ENCODE results near the gene VPS26C. TPM values are rescaled to one million over a fixed set of nuclear protein-coding genes. Genes with fewer than 3 reads are reported as not detected.
A peak's percentile ranks its signal among the peaks of the same experiment; 100 is the strongest.

Gene VPS26C
- polyA plus RNA-seq, 3 donors from 2014 or later, result 67.7 to 95.1 (median 90.8) TPM

DNA sequence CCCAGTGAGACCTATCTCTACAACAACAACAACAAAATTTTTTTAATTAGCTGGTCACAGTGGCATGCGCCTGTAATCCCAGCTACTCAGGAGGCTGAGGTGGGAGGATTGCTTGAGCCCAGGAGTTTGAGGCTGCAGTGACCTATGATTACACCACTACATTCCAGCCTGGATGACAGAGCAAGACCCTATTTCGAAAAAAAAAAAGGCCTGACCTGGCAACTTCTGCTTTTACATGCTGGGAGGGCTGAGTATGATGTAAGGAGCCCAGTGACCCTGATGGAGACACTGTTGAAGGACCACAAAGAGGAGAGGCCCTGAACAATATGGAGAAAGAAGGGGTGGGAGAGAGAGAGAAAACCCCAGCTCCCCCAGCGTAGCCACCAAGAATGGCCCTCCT, 9.2 kb upstream of the VPS26C start:
- peaks cover 0 to 7% of the 10 kb centered on the region in 2 donors for H3K4me1 Mint-ChIP-seq
- no peak for DNase-seq
- peaks cover 0 to 7% (median 1%) of the 10 kb centered on the region in 3 donors for H3K27me3 Mint-ChIP-seq (ENCODE audit: low read depth in 3 of 3)
- peaks cover 0 to 1% (median 0%) of the 10 kb centered on the region in 6 donors for H3K9me3 Mint-ChIP-seq
- no peak overlapping the region for H3K4me3 Mint-ChIP-seq
- no peak overlapping the region for H3K27ac Mint-ChIP-seq
- H3K36me3 Mint-ChIP-seq, result peaks cover 0 to 3% (median 0%) of the 10 kb centered on the region in 3 donors

- Mint-ChIP-seq H3K4me3 (no peak overlapping the region), H3K27ac (peak overlapping the region in 1 of 6 donors; percentile 36)
Measured at GRCh38 chr21:37273911-37274690, 7.0 kb upstream of the VPS26C start.

DNA sequence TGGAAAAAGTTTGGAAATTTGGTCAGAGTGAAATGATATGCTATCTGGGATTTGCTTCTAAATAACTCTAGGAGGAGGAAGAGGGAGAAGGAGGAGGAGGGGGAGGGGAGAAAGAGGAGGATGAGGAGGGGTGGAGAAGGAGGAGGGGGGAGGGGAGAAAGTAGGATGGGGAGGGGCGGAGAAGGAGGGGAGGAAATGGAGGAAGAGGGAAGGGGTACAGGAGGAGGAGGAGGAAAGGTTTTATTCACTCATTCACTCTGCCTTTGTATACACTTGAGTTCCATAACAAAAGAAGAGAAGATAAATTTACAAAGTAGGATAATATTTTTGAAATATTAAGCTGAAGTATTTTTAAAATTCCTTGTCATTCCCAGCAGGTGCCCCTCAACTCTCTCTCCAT, 6.3 kb upstream of the VPS26C start:
- H3K36me3 Mint-ChIP-seq, result peaks cover 0 to 3% (median 0%) of the 10 kb centered on the region in 3 donors
- no peak overlapping the region for H3K4me3 Mint-ChIP-seq
- no peak overlapping the region for H3K27ac Mint-ChIP-seq
- H3K9me3 Mint-ChIP-seq, result no peaks in the 10 kb centered on the region
- peaks cover 0 to 5% (median 5%) of the 10 kb centered on the region in 3 donors for H3K27me3 Mint-ChIP-seq (ENCODE audit: low read depth in 3 of 3)
- no peak for DNase-seq
- H3K4me1 Mint-ChIP-seq, result peaks cover 12 to 15% of the 10 kb centered on the region in 2 donors

More at GRCh38 chr21:37273911-37274690, 7.0 kb upstream of the VPS26C start:
- Mint-ChIP-seq H3K27me3 (ENCODE audit: low read depth in 3 of 3) (peaks cover 0 to 7% (median 4%) of the 10 kb centered on the region in 3 donors), H3K36me3 (peaks cover 0 to 3% (median 0%) of the 10 kb centered on the region in 3 donors), H3K9me3 (peaks cover 0 to 1% (median 0%) of the 10 kb centered on the region in 6 donors), H3K4me1 (peaks cover 9 to 11% of the 10 kb centered on the region in 2 donors)
- no peak for DNase-seq

DNA sequence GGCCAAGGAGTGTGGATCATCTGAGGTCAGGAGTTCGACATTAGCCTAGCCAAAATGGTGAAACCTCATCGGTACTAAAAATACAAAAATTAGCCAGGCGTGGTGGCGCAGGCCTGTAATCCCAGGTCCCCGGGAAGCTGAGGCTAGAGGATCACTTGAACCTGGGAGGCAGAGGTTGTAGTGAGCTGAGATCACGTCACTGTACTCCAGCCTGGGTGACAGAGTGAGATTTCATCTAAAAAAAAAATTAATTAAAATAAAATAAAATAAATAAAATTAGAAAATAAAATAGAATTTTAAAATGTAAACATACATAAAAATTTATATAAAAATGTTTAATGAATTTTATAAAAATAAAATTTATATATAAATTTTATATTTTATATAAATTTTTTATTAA, 5.8 kb upstream of the VPS26C start:
- H3K4me3 Mint-ChIP-seq, result no peak overlapping the region
- no peak for DNase-seq

DNA sequence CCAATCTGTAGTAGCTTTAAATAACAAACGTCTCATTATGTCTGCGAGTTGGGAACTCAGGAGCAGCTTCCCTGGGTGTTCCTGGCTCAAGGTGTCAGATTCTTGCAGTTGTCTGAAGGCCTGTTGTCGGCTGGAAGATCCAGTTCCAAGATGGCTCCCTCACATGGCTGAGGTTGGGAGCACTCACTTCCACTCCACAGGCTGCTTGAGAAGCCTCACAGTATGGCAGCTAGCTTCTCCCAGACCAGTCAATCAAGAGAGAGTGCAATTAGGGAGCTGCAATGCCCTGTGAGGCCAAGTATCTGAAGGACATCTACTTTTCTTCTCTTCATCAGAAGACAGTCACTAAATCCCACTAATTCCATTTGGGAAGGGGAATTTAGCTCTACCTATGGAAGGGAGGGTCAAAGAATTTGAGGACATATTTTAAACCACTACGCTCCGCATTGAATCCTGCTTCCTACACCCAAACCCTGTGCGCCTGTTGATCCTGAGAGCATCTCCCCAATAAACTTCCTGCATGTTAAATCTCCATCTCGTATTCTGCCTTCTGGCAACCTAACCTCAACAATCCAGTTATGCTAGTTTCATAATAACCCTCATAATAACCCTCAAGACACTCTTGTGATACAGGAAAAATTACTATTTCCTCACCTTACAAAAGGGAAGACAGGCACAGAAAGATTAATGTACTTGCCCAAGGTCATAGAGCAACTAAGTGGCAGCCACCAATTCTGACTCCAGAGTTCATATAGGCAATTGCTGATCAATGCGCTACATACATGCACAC, 3.6 kb upstream of the VPS26C start:
- no peak overlapping the region for H3K4me3 Mint-ChIP-seq
- DNase-seq, result no peak
- no peaks in the 10 kb centered on the region for H3K9me3 Mint-ChIP-seq
- peaks cover 0 to 3% (median 0%) of the 10 kb centered on the region in 3 donors for H3K36me3 Mint-ChIP-seq
- H3K4me1 Mint-ChIP-seq, result peaks cover 21 to 34% of the 10 kb centered on the region in 2 donors
- no peak overlapping the region for H3K27ac Mint-ChIP-seq
- H3K27me3 Mint-ChIP-seq (ENCODE audit: low read depth in 3 of 3), result peaks cover 6 to 15% (median 9%) of the 10 kb centered on the region in 3 donors

More for the DNA sequence above, 5.8 kb upstream of the VPS26C start:
- peaks cover 0 to 7% (median 5%) of the 10 kb centered on the region in 3 donors for H3K27me3 Mint-ChIP-seq (ENCODE audit: low read depth in 3 of 3)
- H3K27ac Mint-ChIP-seq, result no peak overlapping the region
- peaks cover 12 to 21% of the 10 kb centered on the region in 2 donors for H3K4me1 Mint-ChIP-seq
- H3K9me3 Mint-ChIP-seq, result no peaks in the 10 kb centered on the region
- peaks cover 0 to 3% (median 0%) of the 10 kb centered on the region in 3 donors for H3K36me3 Mint-ChIP-seq

GRCh38 chr21:37269481-37269880, 2.3 kb upstream of the VPS26C start:
- H3K9me3 Mint-ChIP-seq, result no peaks in the 10 kb centered on the region
- peak overlapping the region in 4 of 5 donors; percentile 33 to 95 (median 82) for H3K4me3 Mint-ChIP-seq
- H3K27me3 Mint-ChIP-seq (ENCODE audit: low read depth in 3 of 3), result peaks cover 6 to 15% (median 9%) of the 10 kb centered on the region in 3 donors
- H3K27ac Mint-ChIP-seq, result peak overlapping the region in 5 of 6 donors; percentile 26 to 96 (median 90)
- DNase-seq, result no peak
- H3K4me1 Mint-ChIP-seq, result peaks cover 31 to 46% of the 10 kb centered on the region in 2 donors
- peaks cover 0 to 3% (median 0%) of the 10 kb centered on the region in 3 donors for H3K36me3 Mint-ChIP-seq

DNA sequence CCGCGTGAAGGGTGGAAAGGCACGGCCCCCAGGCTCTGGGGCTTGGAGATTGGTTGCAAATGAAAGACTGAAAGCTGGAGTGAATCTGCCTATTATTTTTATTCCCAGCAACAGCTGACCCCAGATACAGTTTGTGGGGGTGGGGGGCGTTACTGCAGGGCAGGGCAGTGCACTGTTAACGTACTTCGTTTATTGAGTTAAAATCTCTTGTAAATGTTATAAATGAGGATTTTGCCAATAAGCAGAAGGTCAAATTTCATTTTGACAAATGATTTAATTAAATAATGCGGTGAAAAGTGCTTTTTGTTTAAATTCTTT, 1.0 kb upstream of the VPS26C start:
- Mint-ChIP-seq H3K27ac (peak overlapping the region; percentile 95 to 99 (median 96)), H3K9me3 (no peaks in the 10 kb centered on the region), H3K4me3 (peak overlapping the region; percentile 93 to 97 (median 95)), H3K4me1 (peaks cover 44 to 60% of the 10 kb centered on the region in 2 donors), H3K27me3 (ENCODE audit: low read depth in 3 of 3) (peaks cover 6 to 15% (median 9%) of the 10 kb centered on the region in 3 donors), H3K36me3 (peaks cover 0 to 3% (median 0%) of the 10 kb centered on the region in 3 donors)
- DNase-seq, result no peak

DNA sequence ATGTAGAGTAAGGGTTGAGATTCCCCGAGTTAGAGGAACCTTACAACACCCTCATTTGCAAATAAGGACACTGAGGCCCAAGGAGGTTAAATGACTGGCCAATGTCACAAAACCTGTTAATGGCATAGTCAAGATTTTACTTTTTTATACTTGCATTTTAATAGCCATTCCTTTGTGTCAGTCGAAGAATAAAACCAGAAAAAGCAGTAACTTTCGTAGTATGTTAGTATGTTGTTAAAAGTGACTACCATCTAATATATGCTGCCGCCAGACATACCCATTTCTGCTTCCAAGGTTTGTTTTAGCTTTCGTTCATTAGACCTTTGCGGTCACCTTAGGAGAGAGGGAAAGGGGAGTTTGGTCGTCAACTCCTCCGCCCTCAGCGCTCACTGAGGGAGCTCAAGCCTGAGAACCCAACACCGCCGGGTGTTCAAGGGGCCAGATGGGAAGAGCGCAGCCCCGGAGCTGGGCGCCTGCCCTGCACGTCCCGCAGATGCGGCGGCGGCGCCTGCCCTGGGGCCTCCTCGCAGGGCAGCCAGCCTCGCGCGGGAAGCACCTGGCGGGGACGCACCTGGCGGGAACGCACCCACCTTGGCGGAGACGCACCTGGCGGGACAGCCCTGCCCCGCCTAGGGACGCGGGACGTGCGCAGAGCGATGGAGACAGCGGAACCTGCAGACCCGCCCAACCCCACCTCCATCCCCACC, 466 bp downstream of the VPS26C start:
- DNase-seq, result no peak
- Mint-ChIP-seq H3K4me1 (peaks cover 52 to 75% of the 10 kb centered on the region in 2 donors), H3K27ac (peak overlapping the region; percentile 96 to 99 (median 98)), H3K4me3 (peak overlapping the region; percentile 93 to 97 (median 95)), H3K9me3 (no peaks in the 10 kb centered on the region), H3K36me3 (no peaks in the 10 kb centered on the region), H3K27me3 (ENCODE audit: low read depth in 3 of 3) (peaks cover 6 to 15% (median 10%) of the 10 kb centered on the region in 3 donors)

DNA sequence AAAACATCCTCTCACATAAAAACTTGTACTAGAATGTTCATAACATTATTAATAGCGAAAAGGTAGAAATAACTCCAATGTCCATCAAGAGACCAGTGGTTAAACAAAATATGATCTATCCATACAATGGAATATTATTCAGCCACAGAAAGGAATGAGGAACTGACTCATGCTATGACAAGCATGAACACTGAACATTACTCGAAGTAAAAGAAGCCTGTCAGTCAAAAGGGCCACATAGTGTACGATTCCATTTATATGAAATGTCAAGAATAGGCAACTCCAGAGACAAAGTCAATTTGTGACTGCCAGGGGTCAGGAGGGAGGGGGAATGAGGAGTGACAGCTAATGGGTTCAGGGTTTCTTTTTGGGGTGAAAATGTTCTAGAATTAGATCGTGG, 2.3 kb downstream of the VPS26C start:
- DNase-seq, result no peak
- Mint-ChIP-seq H3K4me1 (peaks cover 51 to 74% of the 10 kb centered on the region in 2 donors), H3K36me3 (no peaks in the 10 kb centered on the region), H3K9me3 (no peaks in the 10 kb centered on the region), H3K27me3 (ENCODE audit: low read depth in 3 of 3) (peaks cover 6 to 15% (median 10%) of the 10 kb centered on the region in 3 donors), H3K4me3 (peak overlapping the region in 4 of 5 donors; percentile 7 to 41 (median 28)), H3K27ac (peak overlapping the region; percentile 46 to 96 (median 70))

DNA sequence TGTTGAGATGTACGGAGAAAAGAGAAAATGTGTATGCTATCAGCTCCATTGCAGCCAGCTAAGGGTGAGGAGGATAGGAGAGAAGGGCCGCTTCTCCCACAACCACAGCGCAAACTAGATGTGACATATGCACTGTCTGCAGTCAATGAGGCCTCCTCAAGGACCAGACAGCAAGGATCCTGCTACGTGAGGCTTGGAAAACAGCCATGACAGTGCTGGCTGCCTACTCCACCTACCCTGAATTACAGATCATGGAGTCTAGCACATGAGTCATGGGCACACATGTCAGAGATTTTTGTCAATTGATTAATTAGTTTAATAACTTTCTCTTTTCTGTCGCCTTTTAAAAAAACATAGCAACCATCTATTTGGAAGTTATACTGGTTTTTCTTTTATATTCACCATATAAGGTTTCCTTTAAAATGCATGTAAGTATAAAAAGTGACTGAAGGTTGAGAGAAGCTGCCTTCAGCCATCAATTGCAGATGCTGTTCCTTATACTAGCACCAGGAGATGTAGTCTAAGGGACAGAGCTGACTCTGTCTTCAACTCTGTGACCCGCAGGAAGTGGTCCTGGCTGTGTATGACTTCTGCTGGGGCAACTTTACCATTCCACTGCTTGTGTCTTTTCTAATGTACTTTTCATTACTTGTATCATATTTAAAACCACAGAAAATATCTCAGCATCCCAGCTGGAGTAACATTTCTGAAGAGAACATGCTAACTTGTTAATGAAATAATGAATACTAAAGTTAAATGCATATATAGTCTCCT, 3.1 kb downstream of the VPS26C start:
- peaks cover 48 to 66% of the 10 kb centered on the region in 2 donors for H3K4me1 Mint-ChIP-seq
- peak overlapping the region; percentile 60 to 96 (median 84) for H3K27ac Mint-ChIP-seq
- no peaks in the 10 kb centered on the region for H3K9me3 Mint-ChIP-seq
- no peaks in the 10 kb centered on the region for H3K36me3 Mint-ChIP-seq
- no peak for DNase-seq
- peak overlapping the region in 2 of 5 donors; percentile 30 to 33 for H3K4me3 Mint-ChIP-seq
- H3K27me3 Mint-ChIP-seq (ENCODE audit: low read depth in 3 of 3), result peaks cover 6 to 10% (median 10%) of the 10 kb centered on the region in 3 donors

- peak overlapping the region in 4 of 6 donors; percentile 73 to 97 (median 84) for H3K27ac Mint-ChIP-seq
- H3K4me3 Mint-ChIP-seq, result peak overlapping the region in 2 of 5 donors; percentile 1 to 35
- peaks cover 46 to 72% of the 10 kb centered on the region in 2 donors for H3K4me1 Mint-ChIP-seq
Measured at GRCh38 chr21:37259426-37259825, 7.7 kb downstream of the VPS26C start.

DNA sequence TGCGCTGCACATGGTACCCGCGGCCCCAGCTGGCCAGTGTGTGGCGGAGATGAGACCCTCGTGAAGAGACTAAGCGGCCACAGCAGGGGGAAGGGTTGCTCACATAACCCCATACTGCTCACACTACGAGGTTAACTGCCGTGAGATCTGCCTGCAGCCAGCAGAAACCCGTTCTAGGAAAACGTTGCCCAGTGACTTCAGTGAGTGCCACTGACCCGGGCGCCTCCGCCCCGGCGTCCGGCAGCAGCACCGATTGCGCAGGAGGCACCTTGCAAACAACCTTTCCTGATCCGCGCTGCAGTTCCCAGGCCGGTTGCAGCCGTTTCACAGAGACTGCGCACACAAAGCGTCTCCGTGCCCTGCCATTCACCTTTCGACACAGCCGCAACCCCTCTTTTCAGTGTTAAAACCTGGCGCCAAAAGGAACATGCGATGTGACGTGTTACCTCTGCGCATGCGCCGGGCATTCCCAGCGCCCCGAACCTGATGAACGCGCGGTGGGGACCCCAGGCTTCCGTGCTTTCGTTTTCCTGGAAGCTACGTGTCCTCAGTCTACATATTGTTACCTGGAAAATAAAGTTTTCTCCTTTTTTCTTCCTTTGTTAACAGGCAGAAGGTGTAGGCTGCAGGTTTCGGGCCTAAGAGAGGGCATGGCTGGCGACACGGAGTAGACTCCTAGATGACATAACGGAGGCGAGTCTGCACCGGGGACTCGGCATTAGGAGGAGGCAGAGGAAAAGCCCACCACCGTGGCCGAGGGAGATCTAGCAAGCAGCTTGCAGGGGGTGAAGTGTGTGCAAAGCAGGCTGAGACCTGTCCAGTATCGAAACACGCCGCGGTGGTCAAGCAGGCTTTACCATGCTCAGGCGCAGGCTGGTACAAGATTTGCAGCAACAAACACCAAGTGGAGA, 8.9 kb downstream of the VPS26C start:
- Mint-ChIP-seq H3K27ac (peak overlapping the region; percentile 91 to 98 (median 96)), H3K27me3 (ENCODE audit: low read depth in 3 of 3) (peaks cover 1 to 11% (median 10%) of the 10 kb centered on the region in 3 donors), H3K4me3 (peak overlapping the region; percentile 87 to 94 (median 90)), H3K36me3 (no peaks in the 10 kb centered on the region), H3K4me1 (peaks cover 37 to 67% of the 10 kb centered on the region in 2 donors), H3K9me3 (no peaks in the 10 kb centered on the region)
- DNase-seq, result peak; percentile 84

More at GRCh38 chr21:37259426-37259825, 7.7 kb downstream of the VPS26C start:
- H3K27me3 Mint-ChIP-seq (ENCODE audit: low read depth in 3 of 3), result peaks cover 1 to 11% (median 10%) of the 10 kb centered on the region in 3 donors
- no peaks in the 10 kb centered on the region for H3K36me3 Mint-ChIP-seq
- no peak for DNase-seq
- no peaks in the 10 kb centered on the region for H3K9me3 Mint-ChIP-seq

All from immature natural killer cell (primary cell).